Measurements from ENCODE around the gene MLLT3. TPM values are rescaled to one million over a fixed set of nuclear protein-coding genes. Genes with fewer than 3 reads are reported as not detected.
"Not testable (repeated sequence)": the region's sequence is repeated elsewhere in the genome, so short reads cannot be mapped to it uniquely, and the experiment has no call there.

The MLLT3 gene
- total RNA-seq, 1 donor from 2014 or later: 8.8 TPM

- no peaks in the 10 kb centered on the region for H3K36me3 ChIP-seq
- intact Hi-C loops (cut with DNase I): no loop called here
- H3K27me3 ChIP-seq: no peaks in the 10 kb centered on the region
- no peak overlapping the region for H3K27ac ChIP-seq
- H3K9me3 ChIP-seq: no peaks in the 10 kb centered on the region
- H3K4me3 ChIP-seq: no peak overlapping the region
- no peak for TF ChIP-seq CTCF (IDR thresholded peaks at IDR 0.05)
- TF ChIP-seq POLR2AphosphoS5 (IDR thresholded peaks at IDR 0.05; ENCODE audit: insufficient read depth in 1 of 2, low read depth in 1 of 2): no peak
- TF ChIP-seq POLR2A (IDR thresholded peaks at IDR 0.05): no peak
- peaks cover 24% of the 10 kb centered on the region for H3K4me1 ChIP-seq
- DNase-seq (ENCODE audit: extremely low spot score in 2 of 2): no peak
Measured at GRCh38 chr9:20593105-20593504, 29.2 kb downstream of the MLLT3 start.

- DNase-seq (ENCODE audit: extremely low spot score in 2 of 2): no peak
- no peaks in the 10 kb centered on the region for H3K9me3 ChIP-seq
- H3K27ac ChIP-seq: no peak overlapping the region
- peaks cover 19% of the 10 kb centered on the region for H3K4me1 ChIP-seq
- TF ChIP-seq CTCF (IDR thresholded peaks at IDR 0.05) (no peak), POLR2AphosphoS5 (IDR thresholded peaks at IDR 0.05; ENCODE audit: insufficient read depth in 1 of 2, low read depth in 1 of 2) (no peak), POLR2A (IDR thresholded peaks at IDR 0.05) (no peak)
- H3K36me3 ChIP-seq: no peaks in the 10 kb centered on the region
- intact Hi-C loops (cut with DNase I): no loop called here
- H3K27me3 ChIP-seq: no peaks in the 10 kb centered on the region
- no peak overlapping the region for H3K4me3 ChIP-seq
Measured at GRCh38 chr9:20592673-20593072, 29.6 kb downstream of the MLLT3 start.

GRCh38 chr9:20591223-20591622, 31.1 kb downstream of the MLLT3 start:
- Histone ChIP-seq H3K9me3 (no peaks in the 10 kb centered on the region), H3K4me1 (peaks cover 16% of the 10 kb centered on the region), H3K27ac (no peak overlapping the region), H3K4me3 (no peak overlapping the region), H3K27me3 (no peaks in the 10 kb centered on the region), H3K36me3 (no peaks in the 10 kb centered on the region)
- no peak for DNase-seq (ENCODE audit: extremely low spot score in 2 of 2)
- intact Hi-C loops (cut with DNase I): no loop called here
- TF ChIP-seq POLR2AphosphoS5 (IDR thresholded peaks at IDR 0.05; ENCODE audit: insufficient read depth in 1 of 2, low read depth in 1 of 2) (no peak), CTCF (IDR thresholded peaks at IDR 0.05) (no peak), POLR2A (IDR thresholded peaks at IDR 0.05) (no peak)

GRCh38 chr9:20584968-20585643, 37.2 kb downstream of the MLLT3 start:
- no peaks in the 10 kb centered on the region for H3K9me3 ChIP-seq
- TF ChIP-seq POLR2A (IDR thresholded peaks at IDR 0.05) (no peak), POLR2AphosphoS5 (IDR thresholded peaks at IDR 0.05; ENCODE audit: insufficient read depth in 1 of 2, low read depth in 1 of 2) (no peak), CTCF (IDR thresholded peaks at IDR 0.05) (no peak)
- H3K27me3 ChIP-seq: no peaks in the 10 kb centered on the region
- no peak for DNase-seq (ENCODE audit: extremely low spot score in 2 of 2)
- intact Hi-C loops (cut with DNase I): no loop called here
- no peaks in the 10 kb centered on the region for H3K4me1 ChIP-seq
- no peak overlapping the region for H3K27ac ChIP-seq
- H3K4me3 ChIP-seq: no peak overlapping the region
- H3K36me3 ChIP-seq: no peaks in the 10 kb centered on the region

- DNase-seq (ENCODE audit: extremely low spot score in 2 of 2); H3K36me3 ChIP-seq; H3K4me1 ChIP-seq; H3K27ac ChIP-seq; intact Hi-C loops (cut with DNase I); H3K27me3 ChIP-seq; H3K9me3 ChIP-seq; H3K4me3 ChIP-seq: not testable (repeated sequence)
Measured at GRCh38 chr9:20583088-20583487, 39.2 kb downstream of the MLLT3 start.

Data from vagina (tissue), 2 donors.